GM12872 (cell line): ENCODE measurements around the gene CCDC192.

Source experiments
- TF ChIP-seq, protein P1 (sequence below): IDR thresholded peaks from 3 replicates; pipeline ENCODE4 v1.5.1; 2011; ENCODE audit warnings: low read depth, mild to moderate bottlenecking, low read length, moderate library complexity; ENCODE audit not compliant: insufficient read depth

Gene CCDC192

DNA sequence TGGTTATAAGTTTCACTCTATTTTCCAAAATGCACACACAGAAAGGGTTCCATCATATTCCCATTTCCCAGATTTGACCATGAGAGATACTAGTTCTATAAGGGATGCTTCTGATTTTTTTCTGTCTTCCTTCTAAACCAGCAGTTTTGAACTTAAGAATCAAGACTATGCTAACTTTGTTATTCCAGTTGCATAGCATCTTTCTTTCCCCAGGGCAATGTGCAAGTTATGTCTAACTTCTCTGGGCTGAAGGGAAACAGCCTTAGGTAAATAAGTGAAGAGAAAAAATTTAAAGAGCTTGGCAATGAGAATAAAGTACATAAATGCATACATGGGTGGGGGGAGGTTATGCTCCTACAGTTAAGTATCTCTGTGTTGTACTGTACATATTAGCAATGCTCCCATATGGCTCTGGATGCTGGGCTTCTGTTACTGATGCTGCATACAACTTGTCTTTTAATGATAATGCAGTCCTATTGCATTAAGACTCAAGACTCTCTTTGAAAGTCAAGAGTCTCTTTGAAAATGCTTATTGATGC lies 254.6 kb downstream of the CCDC192 start:
- TF ChIP-seq, protein P1, sequence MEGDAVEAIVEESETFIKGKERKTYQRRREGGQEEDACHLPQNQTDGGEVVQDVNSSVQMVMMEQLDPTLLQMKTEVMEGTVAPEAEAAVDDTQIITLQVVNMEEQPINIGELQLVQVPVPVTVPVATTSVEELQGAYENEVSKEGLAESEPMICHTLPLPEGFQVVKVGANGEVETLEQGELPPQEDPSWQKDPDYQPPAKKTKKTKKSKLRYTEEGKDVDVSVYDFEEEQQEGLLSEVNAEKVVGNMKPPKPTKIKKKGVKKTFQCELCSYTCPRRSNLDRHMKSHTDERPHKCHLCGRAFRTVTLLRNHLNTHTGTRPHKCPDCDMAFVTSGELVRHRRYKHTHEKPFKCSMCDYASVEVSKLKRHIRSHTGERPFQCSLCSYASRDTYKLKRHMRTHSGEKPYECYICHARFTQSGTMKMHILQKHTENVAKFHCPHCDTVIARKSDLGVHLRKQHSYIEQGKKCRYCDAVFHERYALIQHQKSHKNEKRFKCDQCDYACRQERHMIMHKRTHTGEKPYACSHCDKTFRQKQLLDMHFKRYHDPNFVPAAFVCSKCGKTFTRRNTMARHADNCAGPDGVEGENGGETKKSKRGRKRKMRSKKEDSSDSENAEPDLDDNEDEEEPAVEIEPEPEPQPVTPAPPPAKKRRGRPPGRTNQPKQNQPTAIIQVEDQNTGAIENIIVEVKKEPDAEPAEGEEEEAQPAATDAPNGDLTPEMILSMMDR, result no peak

DNA sequence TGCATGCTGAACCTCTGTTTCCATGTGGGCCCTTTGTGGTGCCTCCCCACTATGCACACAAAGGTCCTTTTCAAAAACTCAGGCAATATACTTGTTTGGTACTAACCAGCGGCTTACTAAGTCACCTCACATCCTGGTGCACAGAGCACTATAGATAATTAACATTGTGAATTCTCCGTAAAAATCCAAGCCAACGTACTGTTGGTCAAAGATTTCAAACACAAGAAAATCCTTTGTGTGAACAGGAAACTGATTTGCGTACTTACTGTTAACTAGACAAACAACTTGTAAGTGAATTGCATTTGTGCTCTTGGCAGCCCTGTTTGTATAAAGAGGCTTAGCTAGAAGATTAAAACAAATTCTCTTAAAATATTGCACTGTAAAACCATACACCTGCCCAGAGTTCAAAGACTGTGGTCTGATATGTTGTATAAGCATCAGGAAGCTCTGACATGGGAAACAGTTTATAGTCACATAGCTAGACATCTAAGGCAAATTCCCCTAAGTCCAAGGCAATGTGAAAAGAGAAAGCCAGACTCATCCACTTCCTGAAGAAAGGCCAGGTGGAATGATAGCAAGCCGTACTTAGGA lies 255.3 kb downstream of the CCDC192 start:
- TF ChIP-seq, protein P1, result no peak

DNA sequence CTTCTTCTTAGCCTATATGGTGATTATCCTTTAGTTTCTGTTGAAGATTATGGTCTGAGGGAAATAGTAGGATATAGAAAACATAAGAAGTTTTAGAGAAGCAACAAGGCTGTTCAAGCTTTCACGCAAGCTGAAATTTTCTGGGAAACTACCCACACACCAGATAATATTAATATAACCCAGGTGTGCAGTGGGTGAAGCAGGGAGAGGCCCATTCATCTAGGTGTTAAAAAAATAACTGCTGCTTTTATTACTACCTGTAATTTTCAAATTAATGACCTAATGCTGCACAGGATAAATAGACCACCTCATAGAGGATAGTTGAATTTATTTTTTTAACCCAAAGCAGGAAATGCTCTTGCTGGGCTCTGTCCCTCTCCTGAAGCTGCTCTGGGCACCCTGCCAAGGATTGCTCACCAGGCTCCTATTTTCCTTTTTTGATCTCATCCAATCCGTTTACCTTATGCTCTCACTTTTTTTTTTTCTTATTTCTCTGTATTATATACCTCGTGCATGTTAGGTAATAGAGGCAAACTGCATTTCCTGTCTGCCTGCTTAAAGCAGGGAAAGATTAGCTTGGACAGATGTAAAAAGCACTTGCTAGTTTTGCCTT lies 256.1 kb downstream of the CCDC192 start:
- TF ChIP-seq, protein P1, result no peak

DNA sequence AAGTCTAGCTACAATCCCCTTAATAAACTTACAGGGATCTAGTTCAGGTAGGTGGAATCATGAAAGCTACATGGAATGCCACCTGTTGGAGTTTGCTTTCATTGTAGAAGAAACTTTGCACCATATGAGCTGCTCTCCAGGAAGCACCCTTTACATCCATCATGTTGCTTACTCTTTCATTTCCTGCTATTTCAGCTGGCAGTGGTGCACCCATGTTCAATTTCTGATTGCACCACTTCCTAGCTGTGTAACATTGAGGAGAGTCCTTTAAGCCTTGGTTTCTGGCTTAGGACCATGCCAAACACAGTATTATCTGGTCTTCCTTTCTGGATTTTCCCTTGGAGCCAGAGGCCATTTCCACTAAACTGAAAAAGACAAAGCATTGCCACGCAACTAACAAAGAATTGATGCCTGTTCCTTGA lies 257.1 kb downstream of the CCDC192 start:
- TF ChIP-seq, protein P1, result no peak

DNA sequence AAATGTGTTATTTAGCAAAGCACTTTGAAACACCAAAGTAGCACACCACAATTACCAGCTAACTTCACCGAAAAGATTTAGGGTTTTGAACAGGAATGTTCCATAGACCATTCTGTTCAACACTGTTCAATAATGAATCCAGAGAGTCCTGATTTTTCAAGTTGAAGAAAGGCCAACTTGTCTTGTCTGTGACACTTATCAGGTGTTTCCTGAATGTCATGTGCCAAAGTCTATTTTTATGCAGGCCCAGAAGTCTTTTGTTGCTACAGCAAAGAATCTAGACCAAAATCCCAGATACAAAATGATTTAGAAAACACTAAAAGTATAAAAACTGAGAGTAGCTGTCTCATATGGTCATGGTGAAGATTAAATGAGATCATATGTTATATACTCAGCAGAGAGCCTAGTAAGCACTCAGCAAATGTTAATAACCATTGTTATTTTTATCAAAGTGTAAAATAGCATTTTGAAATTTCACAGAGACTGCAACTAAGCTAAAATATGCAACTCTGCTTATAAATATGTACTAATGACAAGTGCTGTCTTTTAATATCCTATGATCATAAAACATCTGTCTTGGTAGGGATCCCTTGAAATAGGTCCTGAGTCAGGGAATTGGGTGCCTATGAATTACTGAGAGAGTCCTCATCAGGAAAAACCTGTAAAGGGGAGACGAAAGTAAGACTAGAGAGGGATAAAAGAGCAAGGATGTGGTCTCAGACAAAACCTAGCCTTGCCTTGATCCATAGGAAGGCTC lies 258.0 kb downstream of the CCDC192 start:
- TF ChIP-seq, protein P1, result no peak

DNA sequence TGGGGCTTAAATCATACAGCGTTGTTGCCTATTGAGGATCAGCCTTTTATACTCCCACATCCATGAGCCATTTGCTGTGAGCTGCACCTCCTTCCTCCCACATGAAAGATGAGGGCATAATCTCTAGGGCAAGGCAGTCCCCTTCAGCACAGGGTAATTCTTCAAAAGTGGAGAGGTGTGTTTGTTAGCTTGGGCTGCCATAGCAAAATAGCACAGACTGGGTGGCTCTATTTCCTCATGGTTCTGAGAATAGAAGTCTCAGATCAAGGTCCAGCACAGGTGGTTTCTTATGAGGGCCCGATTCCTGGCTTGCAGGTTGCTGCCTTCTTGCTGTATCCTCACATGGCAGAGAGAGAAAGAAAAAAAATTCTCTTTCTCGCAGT lies 258.6 kb downstream of the CCDC192 start:
- TF ChIP-seq, protein P1, result no peak

DNA sequence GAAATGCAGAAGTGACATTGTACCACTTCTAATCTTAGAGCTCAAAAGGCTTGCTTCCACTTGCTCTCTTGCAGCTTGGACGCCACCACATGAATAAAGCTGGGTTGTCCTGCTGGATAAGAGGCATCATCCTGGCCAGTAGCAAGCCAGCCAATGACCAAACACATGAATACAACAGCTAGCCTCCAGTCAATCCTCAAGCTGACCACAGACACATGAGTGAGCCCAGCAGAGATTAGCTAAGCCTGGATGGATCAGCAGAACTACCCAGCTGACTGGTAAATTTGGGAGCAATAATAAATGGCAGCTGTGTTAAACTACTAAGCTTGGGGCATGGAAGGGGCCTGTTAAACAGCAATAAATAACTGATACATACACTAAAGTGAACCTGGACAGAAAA lies 259.3 kb downstream of the CCDC192 start:
- TF ChIP-seq, protein P1, result no peak
